ENCODE measurements around the gene PWWP2B.

- TF ChIP-seq EZH2 (IDR thresholded peaks at IDR 0.05; ENCODE audit: borderline replicate concordance, low read depth, low read length, severe bottlenecking) (no peak), CTCF (IDR thresholded peaks at IDR 0.05; ENCODE audit: extremely low read depth in 1 of 2, insufficient read depth in 1 of 2, low read depth in 1 of 2, low read length in 2 of 2) (no peak), MAX (IDR thresholded peaks at IDR 0.05; ENCODE audit: insufficient read depth, insufficient read length) (no peak), POLR2A (IDR thresholded peaks at IDR 0.05; ENCODE audit: low read depth, low read length) (no peak), POLR2AphosphoS5 (IDR thresholded peaks at IDR 0.05; ENCODE audit: insufficient read depth, low read depth, low read length) (no peak), JUN (IDR thresholded peaks at IDR 0.05; ENCODE audit: borderline replicate concordance, insufficient read depth, insufficient read length, low read depth) (no peak)
These were observed 30.5 kb upstream of the PWWP2B start for GRCh38 chr10:132366499-132366898.
